Inflammatory macrophage (primary cell): ENCODE data around the gene PHF23.
A peak's percentile ranks its signal among the peaks of the same experiment; 100 is the strongest.

Experiments
- DNase-seq, 2 donors: peaks; one replicate each; pipeline ENCODE4 v3.0.0-alpha.2; 2020 to 2022

The PHF23 gene

GRCh38 chr17:7219812-7220592 is 19.3 kb downstream of the PHF23 start, which contains the start of the genes ACADVL and DLG4:
Gene ACADVL (plus strand): TSS chr17:7219938. CDS start chr17:7219985, 47 bp downstream.
Gene DLG4 (minus strand): TSS chr17:7219836.
- peak; percentile 76 to 88 for DNase-seq

- no peak for DNase-seq
These were observed 19.9 kb downstream of the PHF23 start for GRCh38 chr17:7219229-7219811.

GRCh38 chr17:7218758-7219157 is 20.5 kb downstream of the PHF23 start:
- no peak for DNase-seq

GRCh38 chr17:7218166-7218565 is 21.1 kb downstream of the PHF23 start:
- no peak for DNase-seq

GRCh38 chr17:7217113-7217987 is 21.9 kb downstream of the PHF23 start:
- DNase-seq: peak; percentile 40 to 47

GRCh38 chr17:7216242-7217112 is 22.8 kb downstream of the PHF23 start:
- no peak for DNase-seq

GRCh38 chr17:7215652-7216180 is 23.5 kb downstream of the PHF23 start:
- no peak for DNase-seq

GRCh38 chr17:7215136-7215638 is 24.1 kb downstream of the PHF23 start:
- DNase-seq: no peak

GRCh38 chr17:7214300-7215135 is 24.7 kb downstream of the PHF23 start:
- peak; percentile 94 to 95 for DNase-seq

GRCh38 chr17:7213895-7214299 is 25.4 kb downstream of the PHF23 start:
- peak; percentile 57 to 59 for DNase-seq

- no peak for DNase-seq
These were observed 27.6 kb downstream of the PHF23 start for GRCh38 chr17:7211491-7212273.

- no peak for DNase-seq
These were observed 30.4 kb downstream of the PHF23 start for GRCh38 chr17:7208754-7209460.

GRCh38 chr17:7208027-7208571 is 31.2 kb downstream of the PHF23 start:
- no peak for DNase-seq

- no peak for DNase-seq
These were observed 31.9 kb downstream of the PHF23 start for GRCh38 chr17:7207120-7208001.

- no peak for DNase-seq
These were observed 33.7 kb downstream of the PHF23 start for GRCh38 chr17:7205561-7205960.

GRCh38 chr17:7204828-7205461 is 34.3 kb downstream of the PHF23 start:
- DNase-seq: peak; percentile 49 to 52

GRCh38 chr17:7204336-7204735 is 34.9 kb downstream of the PHF23 start:
- no peak for DNase-seq
